Measurements from ENCODE around the gene AGRN. TPM values are rescaled to one million over a fixed set of nuclear protein-coding genes. Genes with fewer than 3 reads are reported as not detected.
A peak's percentile ranks its signal among the peaks of the same experiment; 100 is the strongest.
"Not testable (repeated sequence)": the region's sequence is repeated elsewhere in the genome, so short reads cannot be mapped to it uniquely, and the experiment has no call there.

The AGRN gene
- total RNA-seq, 2 donors from 2014 or later = 12.1 to 87.6 TPM

DNA sequence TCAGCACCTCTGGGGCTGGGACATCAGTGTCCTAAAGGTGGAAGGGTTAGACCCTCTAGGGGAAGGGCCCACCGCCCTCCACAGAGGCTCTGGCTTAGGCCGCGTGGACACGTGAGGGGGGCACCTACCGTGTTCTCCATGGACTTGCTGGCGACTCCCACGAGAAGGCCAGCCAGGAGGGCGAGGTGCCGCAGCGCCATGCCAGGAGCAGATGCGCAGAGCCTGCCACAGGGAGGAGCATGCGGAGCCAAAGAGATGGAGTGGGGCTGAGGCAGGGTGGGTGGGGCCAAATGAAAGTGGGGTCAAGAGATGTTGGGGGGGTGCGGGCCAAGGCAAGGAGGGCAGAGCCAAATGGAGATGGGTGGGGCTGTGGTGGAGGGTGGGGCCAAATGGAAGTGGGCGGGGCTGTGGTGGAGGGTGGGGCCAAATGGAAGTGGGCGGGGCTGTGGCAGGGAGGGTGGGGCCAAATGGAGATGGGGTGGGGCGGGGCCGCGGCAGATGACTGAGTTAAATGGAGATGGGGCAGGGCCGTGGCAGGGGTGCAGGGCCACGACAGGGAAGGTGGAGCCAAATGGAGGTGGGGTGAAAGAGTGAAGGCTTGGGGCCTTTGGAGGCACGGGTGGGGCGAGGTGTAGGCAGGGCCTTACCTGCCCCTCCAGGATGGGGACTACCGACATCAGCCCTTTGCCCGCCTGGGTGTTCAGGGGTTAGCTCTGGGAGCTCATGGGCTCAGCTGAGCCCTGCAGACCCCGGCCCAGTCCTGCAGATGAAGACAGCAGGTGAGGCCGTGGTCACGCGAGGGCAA is 71.6 kb downstream of the AGRN start:
- ATAC-seq (replicated peaks) = no peak
- no peak overlapping the region for H3K4me3 Mint-ChIP-seq

DNA sequence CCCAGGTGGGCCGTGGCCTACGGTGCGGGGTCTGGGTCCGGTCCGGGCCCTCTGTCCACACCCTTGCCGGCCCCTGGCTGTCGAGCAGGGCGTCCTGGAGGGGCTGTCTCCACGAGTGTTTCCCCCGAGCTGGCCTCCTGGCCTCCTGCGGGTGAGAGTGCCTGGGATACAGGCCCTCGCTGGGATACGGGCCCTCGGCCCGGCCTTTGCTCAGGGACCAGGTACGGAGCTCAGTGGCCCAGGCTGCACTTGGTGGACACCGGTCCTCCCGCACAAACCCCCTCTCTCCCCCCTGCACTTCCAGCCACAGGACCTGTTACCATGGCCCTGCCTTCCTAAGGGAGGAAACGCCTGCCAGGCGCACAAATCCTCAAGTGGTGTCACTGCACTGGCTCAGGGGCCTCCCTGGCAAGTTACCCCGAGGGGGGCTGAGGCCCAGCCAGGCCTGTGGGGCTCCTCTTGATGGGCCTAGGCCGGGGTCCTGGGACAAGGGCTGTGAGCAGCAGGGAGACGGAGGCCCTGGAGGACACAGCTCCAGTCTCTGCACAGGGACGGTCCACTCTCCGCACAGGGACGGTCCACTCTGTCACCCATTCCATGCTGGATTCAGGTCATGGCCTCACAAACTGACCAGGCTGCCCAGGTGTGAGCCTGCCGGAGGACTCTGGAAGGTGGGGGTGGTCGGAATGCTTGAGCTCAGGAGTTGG is 72.4 kb downstream of the AGRN start:
- Mint-ChIP-seq H3K4me1 (no peaks in the 10 kb centered on the region), H3K36me3 (ENCODE audit: low read depth) (no peaks in the 10 kb centered on the region), H3K4me3 (no peak overlapping the region), H3K9me3 (no peaks in the 10 kb centered on the region), H3K27ac (no peak overlapping the region), H3K27me3 (no peaks in the 10 kb centered on the region)
- ATAC-seq (replicated peaks) = no peak

More for the DNA sequence above, 71.6 kb downstream of the AGRN start:
- Mint-ChIP-seq H3K36me3 (ENCODE audit: low read depth) (no peaks in the 10 kb centered on the region), H3K27ac (no peak overlapping the region), H3K27me3 (no peaks in the 10 kb centered on the region), H3K4me1 (no peaks in the 10 kb centered on the region), H3K9me3 (no peaks in the 10 kb centered on the region)

DNA sequence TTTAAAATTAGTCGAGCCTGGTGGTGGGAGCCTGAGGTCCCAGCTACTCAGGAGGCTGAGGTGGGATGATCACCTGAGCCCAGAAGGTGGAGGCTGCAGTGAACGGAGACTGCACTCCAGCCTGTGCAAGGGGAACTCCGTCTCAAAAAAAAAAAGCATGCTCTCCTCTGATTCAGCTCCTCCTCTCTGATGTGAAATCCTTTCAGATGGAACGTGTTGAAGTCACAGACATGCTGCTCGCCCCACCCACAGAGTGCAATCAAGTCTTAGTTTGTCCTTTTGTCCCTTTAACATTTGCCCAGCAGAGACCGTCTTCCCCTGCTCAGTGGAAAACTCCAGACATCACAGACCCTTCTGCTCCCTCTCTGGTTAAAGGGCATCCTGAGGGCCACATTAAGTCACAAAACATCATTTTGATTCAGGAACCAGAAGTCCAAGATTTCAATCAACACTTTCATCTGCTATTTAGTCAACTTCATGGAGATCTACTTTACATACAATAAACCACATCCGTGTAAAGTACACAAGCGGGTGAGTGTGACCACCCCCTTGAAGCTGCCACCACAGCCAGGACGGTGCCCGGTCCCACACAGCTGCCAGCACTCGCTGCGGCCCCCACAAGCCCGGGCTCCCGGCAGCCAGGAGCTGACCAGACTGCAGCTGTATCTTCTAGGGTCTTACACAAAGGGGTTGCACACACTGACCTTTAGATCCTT is 73.1 kb downstream of the AGRN start:
- ATAC-seq (replicated peaks) = peak; percentile 40

DNA sequence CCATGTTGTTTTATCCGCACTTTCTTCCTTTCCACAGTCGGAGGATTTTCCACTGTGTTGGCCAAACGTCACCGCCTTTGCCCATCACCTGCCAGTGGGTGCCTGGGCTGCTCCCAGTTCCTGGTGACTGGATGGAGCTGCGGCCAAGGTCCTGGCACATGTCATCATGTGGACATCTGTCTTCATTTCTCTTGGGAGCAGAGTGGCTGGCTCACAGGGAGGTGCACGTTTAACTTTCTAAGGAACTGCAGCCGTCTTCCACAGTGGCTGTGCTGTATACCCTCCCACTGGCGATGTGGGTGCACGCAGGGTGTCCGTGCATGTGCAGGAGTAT is 73.7 kb downstream of the AGRN start:
- H3K27ac Mint-ChIP-seq = no peak overlapping the region
- H3K36me3 Mint-ChIP-seq (ENCODE audit: low read depth) = peaks cover 2% of the 10 kb centered on the region
- ATAC-seq (replicated peaks) = no peak
- no peaks in the 10 kb centered on the region for H3K27me3 Mint-ChIP-seq
- H3K4me1 Mint-ChIP-seq = peaks cover under 1% of the 10 kb centered on the region
- H3K4me3 Mint-ChIP-seq = no peak overlapping the region
- H3K9me3 Mint-ChIP-seq = no peaks in the 10 kb centered on the region

More for the DNA sequence above, 73.1 kb downstream of the AGRN start:
- no peak overlapping the region for H3K4me3 Mint-ChIP-seq
- H3K27me3 Mint-ChIP-seq = no peaks in the 10 kb centered on the region
- no peak overlapping the region for H3K27ac Mint-ChIP-seq
- H3K4me1 Mint-ChIP-seq = no peaks in the 10 kb centered on the region
- no peaks in the 10 kb centered on the region for H3K9me3 Mint-ChIP-seq
- H3K36me3 Mint-ChIP-seq (ENCODE audit: low read depth) = no peaks in the 10 kb centered on the region

DNA sequence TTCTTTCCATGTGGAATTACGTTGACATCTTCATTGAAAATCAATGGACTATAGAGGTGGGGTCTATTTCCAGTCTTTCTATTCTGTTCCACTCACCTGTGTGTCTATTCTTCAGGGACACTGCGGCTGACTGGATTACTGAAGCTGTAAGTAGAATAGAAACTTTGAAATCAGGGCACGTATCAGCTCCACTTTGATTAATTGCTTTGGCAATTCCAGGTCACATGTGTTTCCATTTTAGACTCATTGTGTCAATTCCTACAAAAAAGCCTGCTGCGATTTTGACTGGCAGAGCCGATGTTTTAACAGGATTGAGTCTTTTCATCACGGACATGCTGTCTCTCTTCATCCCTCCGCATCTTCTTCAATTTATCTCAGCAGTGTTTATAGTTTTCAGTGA is 75.1 kb downstream of the AGRN start:
- no peak overlapping the region for H3K4me3 Mint-ChIP-seq
- peaks cover 11% of the 10 kb centered on the region for H3K9me3 Mint-ChIP-seq
- peaks cover 15% of the 10 kb centered on the region for H3K4me1 Mint-ChIP-seq
- H3K27ac Mint-ChIP-seq = no peak overlapping the region
- no peak for ATAC-seq (replicated peaks)
- peaks cover 15% of the 10 kb centered on the region for H3K36me3 Mint-ChIP-seq (ENCODE audit: low read depth)
- H3K27me3 Mint-ChIP-seq = no peaks in the 10 kb centered on the region

DNA sequence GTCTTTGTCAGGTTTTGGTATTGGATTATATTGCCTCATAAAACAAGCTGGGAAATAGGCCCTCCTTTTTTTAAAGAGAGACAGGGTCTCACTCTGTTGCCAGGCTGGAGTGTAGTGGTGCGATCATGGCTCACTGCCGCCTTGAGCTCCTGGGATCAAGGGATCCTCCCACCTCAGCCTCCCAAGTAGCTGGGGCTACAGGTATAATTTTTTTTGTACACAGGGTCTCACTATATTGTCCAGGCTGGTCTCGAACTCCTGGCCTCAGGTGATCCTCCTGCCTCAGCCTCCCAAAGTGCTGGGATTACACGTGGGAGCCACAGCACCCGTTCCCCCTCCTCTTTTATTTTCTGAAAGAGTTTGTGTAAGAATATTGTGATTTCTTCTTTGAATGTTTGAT is 76.2 kb downstream of the AGRN start:
- H3K4me3 Mint-ChIP-seq; ATAC-seq (replicated peaks); H3K27ac Mint-ChIP-seq; H3K27me3 Mint-ChIP-seq: not testable (repeated sequence)
- Mint-ChIP-seq H3K9me3 (peaks cover 15% of the 10 kb centered on the region), H3K4me1 (peaks cover 20% of the 10 kb centered on the region), H3K36me3 (ENCODE audit: low read depth) (peaks cover 21% of the 10 kb centered on the region)

DNA sequence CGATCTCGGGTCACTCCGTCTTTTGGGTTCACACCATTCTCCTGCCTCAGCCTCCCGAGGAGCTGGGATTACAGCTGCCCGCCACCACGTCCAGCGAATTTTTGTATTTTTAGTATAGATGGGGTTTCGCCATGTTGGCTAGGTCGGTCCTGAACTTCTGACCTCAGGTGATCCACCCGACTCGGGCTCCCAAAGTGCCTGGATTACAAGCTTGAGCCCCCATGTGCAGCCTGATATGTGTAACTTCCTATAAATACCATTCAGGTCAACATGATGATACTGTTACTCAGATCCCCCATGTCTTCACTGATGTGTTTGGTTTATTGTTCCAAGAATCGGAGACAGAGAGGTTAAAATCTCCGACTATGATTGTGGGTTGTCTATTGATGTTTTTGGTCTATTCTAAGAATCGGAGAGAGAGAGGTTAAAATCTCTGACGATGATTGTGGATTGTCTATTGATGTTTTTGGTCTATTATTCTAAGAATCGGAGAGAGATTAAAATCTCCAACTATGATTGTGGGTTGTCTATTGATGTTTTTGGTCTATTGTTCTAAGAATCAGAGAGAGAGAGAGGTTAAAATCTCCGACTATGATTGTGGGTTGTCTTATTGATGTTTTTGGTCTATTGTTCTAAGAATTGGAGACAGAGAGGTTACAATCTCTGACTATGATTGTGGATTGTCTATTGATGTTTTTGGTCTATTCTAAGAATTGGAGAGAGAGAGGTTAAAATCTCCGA is 78.9 kb downstream of the AGRN start:
- peak overlapping the region; percentile 85 for H3K27ac Mint-ChIP-seq
- peak overlapping the region; percentile 31 for H3K4me3 Mint-ChIP-seq
- ATAC-seq (replicated peaks) = peak; percentile 82
- peaks cover 24% of the 10 kb centered on the region for H3K4me1 Mint-ChIP-seq
- no peaks in the 10 kb centered on the region for H3K27me3 Mint-ChIP-seq
- H3K36me3 Mint-ChIP-seq (ENCODE audit: low read depth) = peaks cover 24% of the 10 kb centered on the region
- H3K9me3 Mint-ChIP-seq = peaks cover 15% of the 10 kb centered on the region

DNA sequence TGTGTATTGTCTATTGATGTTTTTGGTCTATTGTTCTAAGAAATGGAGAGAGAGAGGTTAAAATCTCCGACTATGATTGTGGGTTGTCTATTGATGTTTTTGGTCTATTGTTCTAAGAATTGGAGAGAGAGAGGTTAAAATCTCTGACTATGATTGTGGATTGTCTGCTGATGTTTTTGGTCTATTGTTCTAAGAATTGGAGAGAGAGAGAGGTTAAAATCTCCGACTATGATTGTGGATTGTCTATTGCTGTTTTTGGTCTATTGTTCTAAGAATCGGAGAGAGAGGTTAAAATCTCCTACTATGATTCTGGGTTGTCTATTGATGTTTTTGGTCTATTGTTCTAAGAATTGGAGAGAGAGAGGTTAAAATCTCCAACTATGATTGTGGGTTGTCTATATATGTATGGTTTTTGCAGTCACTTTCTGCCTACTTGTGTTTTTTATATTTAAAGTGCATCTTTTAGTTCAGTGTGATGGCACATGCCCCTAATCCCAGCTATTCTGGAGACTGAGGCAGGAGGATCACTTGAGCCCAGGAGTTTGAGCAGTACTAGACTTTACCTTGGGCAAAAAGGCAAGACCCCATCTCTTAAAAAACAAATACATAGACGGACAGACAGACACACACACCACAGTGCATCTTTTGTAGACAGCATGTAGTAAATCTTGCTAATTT is 79.7 kb downstream of the AGRN start:
- Mint-ChIP-seq H3K36me3 (ENCODE audit: low read depth) (peaks cover 24% of the 10 kb centered on the region), H3K27me3 (no peaks in the 10 kb centered on the region), H3K4me3 (peak overlapping the region; percentile 31), H3K9me3 (peaks cover 15% of the 10 kb centered on the region), H3K4me1 (peaks cover 24% of the 10 kb centered on the region), H3K27ac (peak overlapping the region; percentile 85)
- peak; percentile 35 for ATAC-seq (replicated peaks)

DNA sequence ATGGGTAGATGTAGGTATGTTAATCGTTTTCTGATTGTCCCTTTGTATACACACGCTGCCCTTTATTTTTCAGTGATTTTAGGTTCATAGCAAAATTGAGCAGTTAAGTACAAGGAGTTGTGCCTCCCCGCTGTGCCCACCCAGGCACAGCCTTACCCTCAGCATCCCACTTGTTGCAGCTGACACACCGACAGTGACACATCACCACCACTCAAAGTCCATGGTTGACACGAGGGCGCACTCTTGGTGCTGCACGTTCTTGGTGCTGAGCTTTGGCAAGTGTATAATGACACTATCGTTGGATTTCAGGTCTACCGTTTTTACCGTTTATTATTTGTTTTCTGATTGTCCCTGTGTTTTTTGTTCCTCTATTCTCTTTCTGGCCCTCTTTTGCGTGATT is 80.4 kb downstream of the AGRN start:
- no peak for ATAC-seq (replicated peaks)
- Mint-ChIP-seq H3K9me3 (peaks cover 15% of the 10 kb centered on the region), H3K4me3 (peak overlapping the region; percentile 31), H3K27me3 (no peaks in the 10 kb centered on the region), H3K4me1 (peaks cover 24% of the 10 kb centered on the region), H3K36me3 (ENCODE audit: low read depth) (peaks cover 24% of the 10 kb centered on the region), H3K27ac (peak overlapping the region; percentile 85)

DNA sequence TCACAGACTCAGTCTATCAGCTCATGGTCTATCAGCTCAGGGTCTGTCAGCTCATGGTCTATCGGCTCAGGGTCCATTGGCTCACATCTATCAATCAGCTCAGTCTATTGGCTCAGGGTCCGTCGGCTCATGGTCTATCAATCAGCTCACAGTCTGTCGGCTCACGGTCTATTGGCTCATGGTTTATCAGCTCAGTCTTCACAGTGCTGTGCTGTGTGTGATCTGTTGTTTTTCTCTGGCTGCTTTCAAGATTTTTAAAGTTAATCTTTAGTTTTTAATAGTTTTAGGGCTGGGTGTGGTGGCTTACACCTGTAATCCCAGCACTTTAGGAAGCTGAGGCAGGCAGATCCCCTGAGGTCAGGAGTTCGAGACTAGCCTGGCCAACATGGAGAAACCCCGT is 81.6 kb downstream of the AGRN start:
- H3K27ac Mint-ChIP-seq = no peak overlapping the region
- no peak for ATAC-seq (replicated peaks)
- H3K27me3 Mint-ChIP-seq = no peaks in the 10 kb centered on the region
- H3K36me3 Mint-ChIP-seq (ENCODE audit: low read depth) = peaks cover 24% of the 10 kb centered on the region
- peaks cover 15% of the 10 kb centered on the region for H3K9me3 Mint-ChIP-seq
- peaks cover 24% of the 10 kb centered on the region for H3K4me1 Mint-ChIP-seq
- no peak overlapping the region for H3K4me3 Mint-ChIP-seq

DNA sequence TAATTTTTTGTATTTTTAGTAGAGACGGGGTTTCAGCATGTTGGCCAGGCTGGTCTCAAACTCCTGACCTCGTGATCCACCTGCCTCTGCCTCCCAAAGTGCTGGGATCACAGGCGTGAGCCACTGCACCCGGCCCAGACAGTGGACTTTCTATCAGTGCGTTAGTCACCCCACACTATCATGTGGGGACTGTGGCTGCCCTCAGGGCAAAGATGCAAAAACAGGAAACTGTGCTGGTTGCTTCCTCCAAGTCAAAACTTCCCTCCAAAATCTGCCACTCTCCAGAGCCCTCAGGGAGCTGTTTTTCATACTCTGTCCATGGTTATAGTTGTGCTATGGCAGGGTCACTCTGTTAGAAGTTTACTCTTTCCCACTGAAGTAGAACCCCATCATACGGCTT is 84.2 kb downstream of the AGRN start:
- Mint-ChIP-seq H3K4me1 (peaks cover 21% of the 10 kb centered on the region), H3K9me3 (peaks cover 11% of the 10 kb centered on the region), H3K27ac (peak overlapping the region; percentile 83), H3K36me3 (ENCODE audit: low read depth) (peaks cover 17% of the 10 kb centered on the region), H3K4me3 (peak overlapping the region; percentile 43)
- not testable (repeated sequence) for H3K27me3 Mint-ChIP-seq
- peak; percentile 95 for ATAC-seq (replicated peaks)

Measured in activated T-helper 17 cell treated with anti-CD3 and anti-CD28 coated beads, Interleukin-2, amount 50 U/mL, for 72 hours (primary cell).